Panc1 (cell line): Measurements from ENCODE around the gene SLC49A3. TPM values are rescaled to one million over a fixed set of nuclear protein-coding genes. Genes with fewer than 3 reads are reported as not detected.

Experiments used
- ATAC-seq: fragments of 200-7000 bp; cut with Tn5 transposase; 2 replicates; pipeline ENCODE4 v1.9.1; 2020; ENCODE audit warnings: mild to moderate bottlenecking, moderate library complexity
- BruUV-seq: library from RNA; stranded (reverse); fragments of 400-500 nt; replicated peaks from 2 replicates; lab custom pipeline; 2021; lab: Mats Ljungman, UMichigan
- CTCF ChIA-PET: fragments of 300-600 bp; sonication (Branson Sonifier 250); formaldehyde crosslinking; loops from one replicate; lab custom pipeline; 2022; ENCODE audit warnings: antibody characterized with exemption; lab: Charles Lee
- POLR2A ChIA-PET: fragments of 300-600 bp; sonication (Branson Sonifier 250); formaldehyde crosslinking; loops from one replicate; lab custom pipeline; 2022; ENCODE audit warnings: antibody characterized with exemption; lab: Charles Lee
- DNase-seq: peaks from one replicate; pipeline ENCODE4 v3.0.0-alpha.2; 2010; ENCODE audit warnings: low read depth, low spot score
- H3K27ac ChIP-seq: 2 replicates; pipeline ENCODE4 v1.5.1; 2011; ENCODE audit warnings: mild to moderate bottlenecking, low read length, inconsistent platforms
- H3K27me3 ChIP-seq: fragments of 200-500 bp; sonication (Bioruptor generic); 2 replicates; pipeline ENCODE4 v1.6.0; 2014; ENCODE audit warnings: low read length, inconsistent platforms; ENCODE audit not compliant: control insufficient read depth, insufficient read depth
- H3K36me3 ChIP-seq: fragments of 200-500 bp; sonication (Bioruptor generic); 2 replicates; pipeline ENCODE4 v1.5.1; 2014; ENCODE audit warnings: inconsistent platforms, mild to moderate bottlenecking, low read length, moderate library complexity; ENCODE audit not compliant: control insufficient read depth, insufficient read depth
- H3K4me1 ChIP-seq: 2 replicates; pipeline ENCODE4 v1.5.1; 2011; ENCODE audit warnings: inconsistent platforms, mild to moderate bottlenecking, low read length, moderate library complexity; ENCODE audit not compliant: control insufficient read depth, insufficient read depth
- H3K4me3 ChIP-seq, 2 experiments: 2 replicates each; pipeline ENCODE4 v1.5.1; 2011 to 2012; ENCODE audit warnings: low read depth in 2 of 2, low read length in 2 of 2, mild to moderate bottlenecking in 2 of 2, inconsistent platforms in 1 of 2, moderate library complexity in 1 of 2
- H3K9me3 ChIP-seq: fragments of 200-500 bp; sonication (Bioruptor generic); 2 replicates; pipeline ENCODE4 v1.5.1; 2014; ENCODE audit warnings: low read depth, mild to moderate bottlenecking, inconsistent platforms, low read length, moderate library complexity; ENCODE audit not compliant: control insufficient read depth, insufficient read depth
- POLR2AphosphoS5 ChIP-seq: IDR thresholded peaks from 2 replicates; pipeline ENCODE4 v1.6.1; 2012; ENCODE audit warnings: mild to moderate bottlenecking, low read depth, low read length, moderate library complexity
- SIN3A ChIP-seq: IDR thresholded peaks from 2 replicates; pipeline ENCODE4 v1.6.1; 2012; ENCODE audit warnings: low read depth, mild to moderate bottlenecking, low read length, moderate library complexity, borderline replicate concordance; ENCODE audit not compliant: insufficient read depth
- TCF7L2 ChIP-seq: IDR thresholded peaks from 2 replicates; pipeline ENCODE4 v1.6.1; 2011; ENCODE audit warnings: mild to moderate bottlenecking, low read depth, low read length, inconsistent platforms
- in situ Hi-C: cut with HindIII; loops from 2 replicates; pipeline ENCODE4 v1.10.0; 2016; ENCODE audit warnings: low sequenced_read_pairs, low pct_unique_long_range_greater_than_20kb
- intact Hi-C: fragments of 100-400 bp; cut with micrococcal nuclease; formaldehyde crosslinking; loops from one replicate; pipeline ENCODE4 v1.10.0; 2022; ENCODE audit not compliant: unreplicated experiment
- total RNA-seq: library from RNA; stranded (reverse); gene quantifications from one replicate; pipeline ENCODE4 v1.2.1, GENCODE V29; 2021; ENCODE audit not compliant: unreplicated experiment
- TF ChIP-seq, protein P1 (sequence below), 2 experiments: IDR thresholded peaks; 2 replicates each; pipeline ENCODE4 v1.6.1; 2011 to 2012; ENCODE audit warnings: low read depth in 2 of 2, control low read depth in 1 of 2, low read length in 1 of 2, mild to moderate bottlenecking in 1 of 2, moderate library complexity in 1 of 2; ENCODE audit not compliant: insufficient read depth in 1 of 2
- TF ChIP-seq, protein P2 (sequence below): fragments of 450-650 bp; IDR thresholded peaks from 2 replicates; pipeline ENCODE4 v1.5.1; 2017; ENCODE audit warnings: mild to moderate bottlenecking

SLC49A3 gene
- total RNA-seq, 1 experiment from 2014 or later, result 0.62 TPM

DNA sequence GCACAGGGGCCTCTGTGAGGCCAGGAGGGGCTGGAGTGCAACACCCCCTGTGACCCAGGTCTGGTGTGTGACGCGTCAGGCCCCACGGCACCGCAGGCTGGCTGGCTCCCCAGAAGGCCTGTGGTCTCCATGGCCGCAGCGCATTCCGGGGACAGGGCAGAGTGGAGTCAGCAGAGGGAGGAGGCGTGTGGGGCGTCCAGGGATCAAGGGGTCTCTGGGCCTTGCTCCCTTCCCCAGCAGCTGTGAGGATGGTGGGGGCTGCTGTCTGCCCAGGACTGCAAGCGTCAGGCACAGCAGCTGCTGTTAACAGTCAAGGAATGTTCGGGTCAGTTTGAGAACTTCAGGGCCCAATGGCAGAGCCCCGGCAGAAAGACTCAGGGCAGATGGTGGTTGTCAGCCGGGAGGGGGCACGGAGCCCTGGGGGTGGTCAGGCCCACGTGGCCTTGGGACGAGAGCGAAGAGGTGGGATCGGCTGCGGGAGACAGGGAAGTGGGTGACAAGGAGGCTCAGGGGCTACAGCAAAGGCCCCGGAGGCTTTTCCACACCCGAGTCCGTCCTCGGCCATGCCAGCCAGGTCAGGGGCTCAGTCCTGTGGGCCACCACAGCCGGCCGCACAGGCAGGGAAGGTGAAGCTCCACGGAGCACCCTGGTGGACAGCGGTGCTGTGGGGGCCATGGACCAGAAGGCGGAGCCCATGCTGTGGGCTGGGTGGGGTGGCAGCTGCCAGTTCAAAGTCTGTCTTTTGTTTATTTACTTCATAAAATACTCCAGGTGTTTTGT is 35.0 kb upstream of the SLC49A3 start:
- ChIA-PET CTCF (no interaction called here), POLR2A (no interaction called here)
- Histone ChIP-seq H3K4me3 (no peak overlapping the region), H3K4me1 (peaks cover 7% of the 10 kb centered on the region; the same call in 1 of the 2 replicates), H3K9me3 (no peaks in the 10 kb centered on the region), H3K27me3 (no peaks in the 10 kb centered on the region), H3K36me3 (no peaks in the 10 kb centered on the region), H3K27ac (no peak overlapping the region)
- intact Hi-C loops (no loop called here), in situ Hi-C loops (no loop called here)
- DNase-seq, result no peak
- no TSS peak for BruUV-seq
- no peak for ATAC-seq
- TF ChIP-seq, protein P1, sequence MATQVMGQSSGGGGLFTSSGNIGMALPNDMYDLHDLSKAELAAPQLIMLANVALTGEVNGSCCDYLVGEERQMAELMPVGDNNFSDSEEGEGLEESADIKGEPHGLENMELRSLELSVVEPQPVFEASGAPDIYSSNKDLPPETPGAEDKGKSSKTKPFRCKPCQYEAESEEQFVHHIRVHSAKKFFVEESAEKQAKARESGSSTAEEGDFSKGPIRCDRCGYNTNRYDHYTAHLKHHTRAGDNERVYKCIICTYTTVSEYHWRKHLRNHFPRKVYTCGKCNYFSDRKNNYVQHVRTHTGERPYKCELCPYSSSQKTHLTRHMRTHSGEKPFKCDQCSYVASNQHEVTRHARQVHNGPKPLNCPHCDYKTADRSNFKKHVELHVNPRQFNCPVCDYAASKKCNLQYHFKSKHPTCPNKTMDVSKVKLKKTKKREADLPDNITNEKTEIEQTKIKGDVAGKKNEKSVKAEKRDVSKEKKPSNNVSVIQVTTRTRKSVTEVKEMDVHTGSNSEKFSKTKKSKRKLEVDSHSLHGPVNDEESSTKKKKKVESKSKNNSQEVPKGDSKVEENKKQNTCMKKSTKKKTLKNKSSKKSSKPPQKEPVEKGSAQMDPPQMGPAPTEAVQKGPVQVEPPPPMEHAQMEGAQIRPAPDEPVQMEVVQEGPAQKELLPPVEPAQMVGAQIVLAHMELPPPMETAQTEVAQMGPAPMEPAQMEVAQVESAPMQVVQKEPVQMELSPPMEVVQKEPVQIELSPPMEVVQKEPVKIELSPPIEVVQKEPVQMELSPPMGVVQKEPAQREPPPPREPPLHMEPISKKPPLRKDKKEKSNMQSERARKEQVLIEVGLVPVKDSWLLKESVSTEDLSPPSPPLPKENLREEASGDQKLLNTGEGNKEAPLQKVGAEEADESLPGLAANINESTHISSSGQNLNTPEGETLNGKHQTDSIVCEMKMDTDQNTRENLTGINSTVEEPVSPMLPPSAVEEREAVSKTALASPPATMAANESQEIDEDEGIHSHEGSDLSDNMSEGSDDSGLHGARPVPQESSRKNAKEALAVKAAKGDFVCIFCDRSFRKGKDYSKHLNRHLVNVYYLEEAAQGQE (IDR thresholded peaks at IDR 0.05; ENCODE audit: insufficient read depth in 1 of 2, low read depth in 2 of 2, low read length in 1 of 2), result no peak
- TF ChIP-seq, protein P2, sequence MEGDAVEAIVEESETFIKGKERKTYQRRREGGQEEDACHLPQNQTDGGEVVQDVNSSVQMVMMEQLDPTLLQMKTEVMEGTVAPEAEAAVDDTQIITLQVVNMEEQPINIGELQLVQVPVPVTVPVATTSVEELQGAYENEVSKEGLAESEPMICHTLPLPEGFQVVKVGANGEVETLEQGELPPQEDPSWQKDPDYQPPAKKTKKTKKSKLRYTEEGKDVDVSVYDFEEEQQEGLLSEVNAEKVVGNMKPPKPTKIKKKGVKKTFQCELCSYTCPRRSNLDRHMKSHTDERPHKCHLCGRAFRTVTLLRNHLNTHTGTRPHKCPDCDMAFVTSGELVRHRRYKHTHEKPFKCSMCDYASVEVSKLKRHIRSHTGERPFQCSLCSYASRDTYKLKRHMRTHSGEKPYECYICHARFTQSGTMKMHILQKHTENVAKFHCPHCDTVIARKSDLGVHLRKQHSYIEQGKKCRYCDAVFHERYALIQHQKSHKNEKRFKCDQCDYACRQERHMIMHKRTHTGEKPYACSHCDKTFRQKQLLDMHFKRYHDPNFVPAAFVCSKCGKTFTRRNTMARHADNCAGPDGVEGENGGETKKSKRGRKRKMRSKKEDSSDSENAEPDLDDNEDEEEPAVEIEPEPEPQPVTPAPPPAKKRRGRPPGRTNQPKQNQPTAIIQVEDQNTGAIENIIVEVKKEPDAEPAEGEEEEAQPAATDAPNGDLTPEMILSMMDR, result no peak
- TF ChIP-seq POLR2AphosphoS5 (no peak), SIN3A (no peak), TCF7L2 (no peak)

DNA sequence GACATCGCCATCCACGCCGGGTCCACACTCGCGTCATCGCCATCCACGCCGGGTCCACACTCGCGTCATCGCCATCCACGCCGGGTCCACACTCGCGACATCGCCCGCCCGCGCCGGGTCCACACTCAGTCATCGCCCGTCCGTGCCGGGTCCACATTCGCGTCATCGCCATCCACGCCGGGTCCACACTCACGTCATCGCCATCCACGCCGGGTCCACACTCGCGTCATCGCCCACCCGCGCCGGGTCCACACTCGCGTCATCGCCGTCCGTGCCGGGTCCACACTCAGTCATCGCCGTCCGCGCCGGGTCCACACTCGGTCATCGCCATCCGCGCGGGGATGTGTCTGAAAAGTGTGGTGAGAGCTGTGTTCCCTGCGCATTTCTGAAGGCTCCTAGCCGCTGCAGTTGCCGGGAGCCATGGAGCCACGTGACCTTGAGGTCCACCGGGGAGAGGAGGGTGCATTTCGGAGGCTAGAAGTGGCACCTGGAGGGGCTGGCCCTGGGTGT is 34.0 kb upstream of the SLC49A3 start:
- POLR2A ChIA-PET, result no interaction called here
- H3K9me3 ChIP-seq, result no peaks in the 10 kb centered on the region
- CTCF ChIA-PET, result no interaction called here
- BruUV-seq, result no TSS peak
- DNase-seq (no peak), ATAC-seq (no peak)
- peaks cover 7% of the 10 kb centered on the region; the same call in 1 of the 2 replicates for H3K4me1 ChIP-seq
- no peak overlapping the region for H3K27ac ChIP-seq
- in situ Hi-C loops, result no loop called here
- H3K36me3 ChIP-seq, result no peaks in the 10 kb centered on the region
- intact Hi-C loops, result no loop called here
- TF ChIP-seq POLR2AphosphoS5, result no peak
- TF ChIP-seq, protein P2, result no peak
- TF ChIP-seq TCF7L2, result no peak
- no peak for TF ChIP-seq SIN3A
- TF ChIP-seq, protein P1 (IDR thresholded peaks at IDR 0.05; ENCODE audit: insufficient read depth in 1 of 2, low read depth in 2 of 2, low read length in 1 of 2), result no peak
- H3K4me3 ChIP-seq, result no peak overlapping the region
- no peaks in the 10 kb centered on the region for H3K27me3 ChIP-seq
